Ishikawa (cell line): ENCODE results near the gene ATG5.

Experiments used
- CREB1 ChIP-seq: IDR thresholded peaks from 2 replicates; pipeline ENCODE4 v1.6.1; 2012; ENCODE audit warnings: low read depth
- EP300 ChIP-seq: IDR thresholded peaks from 2 replicates; pipeline ENCODE4 v1.6.1; 2012; ENCODE audit warnings: borderline replicate concordance
- FOXM1 ChIP-seq: IDR thresholded peaks from 2 replicates; pipeline ENCODE4 v1.6.1; 2012; ENCODE audit warnings: low read depth, borderline replicate concordance
- MAX ChIP-seq: IDR thresholded peaks from 2 replicates; pipeline ENCODE4 v1.6.1; 2012
- RAD21 ChIP-seq: IDR thresholded peaks from 2 replicates; pipeline ENCODE4 v1.6.1; 2012; ENCODE audit warnings: low read depth
- REST ChIP-seq: IDR thresholded peaks from 2 replicates; pipeline ENCODE4 v1.6.1; 2012; ENCODE audit warnings: low read depth, mild to moderate bottlenecking
- TAF1 ChIP-seq: IDR thresholded peaks from 2 replicates; pipeline ENCODE4 v1.6.1; 2012; ENCODE audit warnings: low read depth, mild to moderate bottlenecking
- TEAD4 ChIP-seq: IDR thresholded peaks from 2 replicates; pipeline ENCODE4 v1.6.1; 2012

- TF ChIP-seq TEAD4: no peak
- no peak for TF ChIP-seq FOXM1
- TF ChIP-seq EP300: no peak
- TF ChIP-seq TAF1: no peak
- TF ChIP-seq RAD21: no peak
- no peak for TF ChIP-seq REST
- no peak for TF ChIP-seq MAX
- TF ChIP-seq CREB1: no peak
These were observed 125.6 kb downstream of the ATG5 start for GRCh38 chr6:106199998-106200397.
